Fibroblast of the aortic adventitia (primary cell): ENCODE data around the gene ADAM12. TPM values are rescaled to one million over a fixed set of nuclear protein-coding genes. Genes with fewer than 3 reads are reported as not detected.

ENCODE experiments used
- DNase-seq: peaks from one replicate; pipeline ENCODE4 v3.0.0-alpha.2; 2010; ENCODE audit warnings: low read depth
- H3K4me3 ChIP-seq: 2 replicates; pipeline ENCODE4 v1.5.1; 2011; ENCODE audit warnings: low read depth, mild to moderate bottlenecking, control low read depth, low read length, moderate library complexity
- total RNA-seq: library from RNA; depleted of rRNA; stranded (reverse); fragments of >200 nt; gene quantifications from 2 replicates; pipeline ENCODE4 v1.2.3, GENCODE V29; 2012; ENCODE audit warnings: low replicate concordance
- TF ChIP-seq, protein P1 (sequence below): IDR thresholded peaks from 2 replicates; pipeline ENCODE4 v1.5.1; 2011; ENCODE audit warnings: mild to moderate bottlenecking, low read length, control low read depth, inconsistent platforms; ENCODE audit not compliant: insufficient read depth

Gene ADAM12
- total RNA-seq, 1 donor, result 82.7 TPM

DNA sequence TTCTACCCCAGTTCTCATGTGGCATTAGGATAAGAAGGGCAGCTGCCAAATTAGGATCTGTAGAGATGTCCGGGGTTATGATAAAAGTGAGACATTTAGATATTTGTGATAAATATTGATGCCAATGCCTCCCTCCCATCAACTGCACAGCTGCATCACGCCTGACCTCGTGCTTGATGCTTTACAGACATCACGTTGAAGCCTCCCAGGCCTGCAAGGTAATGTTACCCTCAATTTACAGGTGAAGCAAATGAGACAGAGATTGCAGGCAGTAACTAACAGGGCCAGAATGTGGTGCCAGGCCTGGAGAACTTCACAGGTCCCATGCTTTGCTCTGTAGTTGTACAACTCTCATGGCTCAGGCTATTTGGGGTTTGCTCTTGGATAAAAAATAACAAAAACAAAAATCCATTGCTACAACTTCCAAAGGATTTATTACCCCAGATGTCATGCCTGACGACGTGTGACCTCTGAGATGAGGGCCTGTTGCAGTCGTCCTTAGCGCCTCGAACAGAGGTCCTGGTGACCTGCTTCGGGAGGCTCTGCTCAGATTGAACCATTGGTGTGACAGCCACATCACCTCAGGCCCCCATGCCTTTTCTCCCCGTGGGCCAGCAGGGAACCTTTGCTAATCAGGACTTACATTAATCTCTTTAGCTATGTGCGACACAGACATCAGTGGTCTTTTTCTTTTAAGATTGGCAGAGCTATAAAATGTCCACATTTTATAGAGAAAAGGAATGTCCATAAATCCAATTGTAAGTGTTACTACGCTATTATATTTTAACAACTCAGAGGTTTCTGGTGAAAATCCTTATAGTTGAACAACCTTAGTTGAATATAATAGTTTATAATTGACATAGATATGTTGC lies 169.3 kb downstream of the ADAM12 start:
- TF ChIP-seq, protein P1, sequence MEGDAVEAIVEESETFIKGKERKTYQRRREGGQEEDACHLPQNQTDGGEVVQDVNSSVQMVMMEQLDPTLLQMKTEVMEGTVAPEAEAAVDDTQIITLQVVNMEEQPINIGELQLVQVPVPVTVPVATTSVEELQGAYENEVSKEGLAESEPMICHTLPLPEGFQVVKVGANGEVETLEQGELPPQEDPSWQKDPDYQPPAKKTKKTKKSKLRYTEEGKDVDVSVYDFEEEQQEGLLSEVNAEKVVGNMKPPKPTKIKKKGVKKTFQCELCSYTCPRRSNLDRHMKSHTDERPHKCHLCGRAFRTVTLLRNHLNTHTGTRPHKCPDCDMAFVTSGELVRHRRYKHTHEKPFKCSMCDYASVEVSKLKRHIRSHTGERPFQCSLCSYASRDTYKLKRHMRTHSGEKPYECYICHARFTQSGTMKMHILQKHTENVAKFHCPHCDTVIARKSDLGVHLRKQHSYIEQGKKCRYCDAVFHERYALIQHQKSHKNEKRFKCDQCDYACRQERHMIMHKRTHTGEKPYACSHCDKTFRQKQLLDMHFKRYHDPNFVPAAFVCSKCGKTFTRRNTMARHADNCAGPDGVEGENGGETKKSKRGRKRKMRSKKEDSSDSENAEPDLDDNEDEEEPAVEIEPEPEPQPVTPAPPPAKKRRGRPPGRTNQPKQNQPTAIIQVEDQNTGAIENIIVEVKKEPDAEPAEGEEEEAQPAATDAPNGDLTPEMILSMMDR, result no peak
- no peak overlapping the region for H3K4me3 ChIP-seq
- DNase-seq, result no peak

DNA sequence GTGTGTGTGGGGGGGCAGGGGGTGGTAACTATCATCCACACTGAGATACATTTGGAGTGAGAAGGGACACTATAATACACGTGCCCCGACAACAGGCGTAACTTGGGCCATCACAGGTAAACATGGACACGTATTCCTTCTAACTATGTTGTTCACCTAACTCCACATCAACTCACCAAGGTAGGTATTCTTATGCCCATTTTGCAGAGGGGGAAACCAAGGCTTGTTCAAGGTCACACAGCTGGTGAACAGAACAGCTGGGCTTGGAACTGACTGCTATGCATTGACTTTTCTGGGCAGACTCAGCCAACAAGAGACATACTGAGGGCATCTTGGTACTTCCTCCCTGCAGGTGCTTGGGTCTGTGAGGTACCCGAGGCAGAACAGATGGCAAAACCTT lies 170.1 kb downstream of the ADAM12 start:
- TF ChIP-seq, protein P1, result no peak
- no peak overlapping the region for H3K4me3 ChIP-seq

GRCh38 chr10:126216632-126216961 lies 171.7 kb downstream of the ADAM12 start:
- no peak for DNase-seq
- TF ChIP-seq, protein P1, result no peak
- no peak overlapping the region for H3K4me3 ChIP-seq

More for the DNA sequence above, 170.1 kb downstream of the ADAM12 start:
- DNase-seq, result no peak

GRCh38 chr10:126215746-126216631 lies 172.3 kb downstream of the ADAM12 start:
- peak; percentile 85 for DNase-seq
- H3K4me3 ChIP-seq, result no peak overlapping the region
- TF ChIP-seq, protein P1, result no peak

GRCh38 chr10:126214679-126215078 lies 173.6 kb downstream of the ADAM12 start:
- TF ChIP-seq, protein P1, result no peak
- DNase-seq, result no peak
- no peak overlapping the region for H3K4me3 ChIP-seq

DNA sequence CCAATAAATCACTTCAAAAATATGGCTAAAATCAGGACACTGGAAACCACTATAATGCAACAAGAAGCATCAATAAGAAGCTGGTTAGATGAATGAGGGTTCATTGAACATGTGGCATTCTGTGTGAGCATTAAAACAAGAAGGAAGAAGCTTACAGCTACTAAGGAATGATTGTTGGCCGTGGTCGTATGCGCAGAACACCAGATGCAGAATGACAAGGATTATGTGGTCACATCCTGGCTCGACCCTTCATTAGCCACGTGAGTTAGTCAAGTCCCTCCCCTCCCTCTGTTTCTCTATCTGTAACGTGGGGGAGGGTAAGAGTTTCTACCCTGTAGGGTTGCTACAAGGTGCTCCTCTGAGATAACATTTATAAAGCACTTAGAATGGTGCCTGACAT lies 174.3 kb downstream of the ADAM12 start:
- no peak for DNase-seq
- TF ChIP-seq, protein P1, result no peak

More for the DNA sequence above, 174.3 kb downstream of the ADAM12 start:
- H3K4me3 ChIP-seq, result no peak overlapping the region
